Left ventricle myocardium superior (tissue), 1 donor: ENCODE measurements around the gene TOLLIP. TPM values are rescaled to one million over a fixed set of nuclear protein-coding genes. Genes with fewer than 3 reads are reported as not detected.
A peak's percentile ranks its signal among the peaks of the same experiment; 100 is the strongest.

Source experiments
- ATAC-seq: fragments of 200-7000 bp; cut with Tn5 transposase; one replicate; pipeline ENCODE4 v1.9.1; 2020; ENCODE audit warnings: mild to moderate bottlenecking, moderate library complexity
- DNase-seq: peaks from one replicate; pipeline ENCODE4 v3.0.0-alpha.2; 2020
- intact Hi-C: fragments of 100-400 bp; cut with micrococcal nuclease; formaldehyde crosslinking; loops from one replicate; pipeline ENCODE4 v1.11.0; 2022
- total RNA-seq: library from RNA; stranded (reverse); fragmentation: NEBNext Ultra II Directional; extraction: Animal tissue kit (Norgen Biotek cat#: 25700); gene quantifications from one replicate; pipeline ENCODE4 v1.2.1, GENCODE V29; 2021
- donor health status: DM: no; HTN: yes; CAD: no; lungs with severe emphysema.

TOLLIP gene
- total RNA-seq, 1 donor from 2014 or later: 50.2 TPM

GRCh38 chr11:1242289-1242688, 67.1 kb downstream of the TOLLIP start:
- ATAC-seq (no peak), DNase-seq (no peak)
- intact Hi-C loops: no loop called here

DNA sequence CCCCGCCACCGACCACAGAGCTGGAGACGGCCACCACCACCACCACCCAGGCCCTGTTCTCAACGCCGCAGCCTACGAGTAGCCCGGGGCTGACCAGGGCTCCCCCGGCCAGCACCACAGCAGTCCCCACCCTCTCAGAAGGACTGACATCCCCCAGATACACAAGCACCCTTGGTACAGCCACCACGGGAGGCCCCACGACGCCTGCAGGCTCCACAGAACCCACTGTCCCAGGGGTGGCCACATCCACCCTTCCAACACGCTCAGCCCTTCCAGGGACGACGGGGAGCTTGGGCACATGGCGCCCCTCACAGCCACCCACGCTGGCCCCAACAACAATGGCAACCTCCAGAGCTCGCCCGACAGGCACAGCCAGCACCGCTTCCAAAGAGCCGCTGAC, 67.7 kb downstream of the TOLLIP start:
- ATAC-seq: no peak
- DNase-seq: no peak
- intact Hi-C loops: no loop called here

- ATAC-seq: no peak
- intact Hi-C loops: no loop called here
- DNase-seq: no peak
These were observed 68.7 kb downstream of the TOLLIP start for GRCh38 chr11:1240771-1241170.

GRCh38 chr11:1239596-1240205, 69.7 kb downstream of the TOLLIP start:
- DNase-seq (no peak), ATAC-seq (no peak)
- intact Hi-C loops: no loop called here

GRCh38 chr11:1238767-1239595, 70.5 kb downstream of the TOLLIP start:
- peak; percentile 62 for ATAC-seq
- intact Hi-C loops: no loop called here

DNA sequence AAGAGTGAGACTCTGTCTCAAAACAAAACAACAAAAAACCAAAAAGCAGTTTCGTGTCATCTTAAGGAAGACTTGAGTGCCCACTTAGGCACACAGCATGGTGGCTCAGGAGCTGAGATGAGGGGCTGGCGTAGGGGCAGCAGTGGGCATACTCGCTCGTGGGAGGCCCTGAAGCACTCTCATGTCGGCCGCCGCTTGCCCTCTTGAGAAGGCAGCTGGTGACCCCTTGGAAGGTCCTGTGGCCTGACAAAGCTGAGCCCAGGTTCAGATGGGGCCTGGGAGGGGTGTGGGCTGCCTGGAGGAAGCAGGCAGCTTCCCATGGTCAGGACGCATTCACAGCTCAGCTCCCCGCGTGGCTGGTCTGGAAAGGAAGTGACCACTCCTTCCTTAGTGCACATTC, 71.6 kb downstream of the TOLLIP start:
- DNase-seq (peak; percentile 15), ATAC-seq (no peak)
- intact Hi-C loops: no loop called here

More at GRCh38 chr11:1238767-1239595, 70.5 kb downstream of the TOLLIP start:
- DNase-seq: peak; percentile 68

GRCh38 chr11:1237128-1237580, 72.3 kb downstream of the TOLLIP start:
- peak; percentile 28 for DNase-seq

DNA sequence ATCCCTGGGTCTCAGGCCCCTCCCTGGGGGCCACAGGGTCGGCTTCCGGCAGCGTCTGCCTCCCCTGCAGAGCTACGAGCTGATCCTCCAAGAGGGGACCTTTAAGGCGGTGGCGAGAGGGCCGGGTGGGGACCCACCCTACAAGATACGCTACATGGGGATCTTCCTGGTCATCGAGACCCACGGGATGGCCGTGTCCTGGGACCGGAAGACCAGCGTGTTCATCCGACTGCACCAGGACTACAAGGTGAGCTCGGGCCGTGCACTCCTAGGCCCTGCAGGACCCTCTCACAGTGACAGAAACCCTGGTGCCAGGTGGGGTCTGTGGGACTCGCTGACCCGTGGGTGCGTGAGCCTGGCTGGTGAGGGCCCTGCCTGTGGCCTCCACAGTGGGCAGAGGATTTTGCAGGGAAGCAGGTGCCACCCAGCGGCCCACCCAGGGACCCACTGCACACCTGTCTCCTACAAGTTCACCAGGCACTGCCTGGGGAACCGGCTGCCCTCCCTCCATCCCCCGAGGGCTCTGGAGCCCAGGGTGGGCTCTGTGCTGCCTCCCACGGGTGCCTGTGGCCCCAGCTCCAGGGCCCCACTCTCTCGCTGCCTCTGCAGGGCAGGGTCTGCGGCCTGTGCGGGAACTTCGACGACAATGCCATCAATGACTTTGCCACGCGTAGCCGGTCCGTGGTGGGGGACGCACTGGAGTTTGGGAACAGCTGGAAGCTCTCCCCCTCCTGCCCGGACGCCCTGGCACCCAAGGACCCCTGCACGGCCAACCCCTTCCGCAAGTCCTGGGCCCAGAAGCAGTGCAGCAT, 72.9 kb downstream of the TOLLIP start:
- DNase-seq: peak; percentile 24

More at GRCh38 chr11:1237128-1237580, 72.3 kb downstream of the TOLLIP start:
- intact Hi-C loops: no loop called here
- no peak for ATAC-seq

DNA sequence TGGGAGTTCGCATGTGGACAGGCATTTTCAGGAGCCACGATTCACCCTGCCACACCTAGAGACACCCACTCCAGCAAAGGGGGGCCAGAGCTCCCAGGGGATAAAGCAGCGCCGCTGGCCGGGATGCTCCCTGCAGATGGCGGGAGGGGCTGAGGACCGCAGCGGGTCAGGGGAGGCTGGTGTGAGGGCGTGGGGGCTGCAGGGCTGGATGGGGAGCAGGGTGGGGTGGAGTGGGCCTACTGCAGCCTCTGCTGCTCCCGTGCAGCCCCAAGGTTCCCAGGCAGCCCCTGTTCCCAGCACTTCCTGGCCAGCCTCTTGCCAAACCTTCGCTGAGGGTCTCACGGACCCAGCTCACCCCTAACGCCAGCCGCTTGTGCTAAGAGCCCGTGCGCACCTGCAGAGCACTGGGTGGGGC, 73.5 kb downstream of the TOLLIP start:
- intact Hi-C loops: no loop called here
- ATAC-seq (no peak), DNase-seq (no peak)

More for the DNA sequence above, 72.9 kb downstream of the TOLLIP start:
- no peak for ATAC-seq
- intact Hi-C loops: no loop called here

DNA sequence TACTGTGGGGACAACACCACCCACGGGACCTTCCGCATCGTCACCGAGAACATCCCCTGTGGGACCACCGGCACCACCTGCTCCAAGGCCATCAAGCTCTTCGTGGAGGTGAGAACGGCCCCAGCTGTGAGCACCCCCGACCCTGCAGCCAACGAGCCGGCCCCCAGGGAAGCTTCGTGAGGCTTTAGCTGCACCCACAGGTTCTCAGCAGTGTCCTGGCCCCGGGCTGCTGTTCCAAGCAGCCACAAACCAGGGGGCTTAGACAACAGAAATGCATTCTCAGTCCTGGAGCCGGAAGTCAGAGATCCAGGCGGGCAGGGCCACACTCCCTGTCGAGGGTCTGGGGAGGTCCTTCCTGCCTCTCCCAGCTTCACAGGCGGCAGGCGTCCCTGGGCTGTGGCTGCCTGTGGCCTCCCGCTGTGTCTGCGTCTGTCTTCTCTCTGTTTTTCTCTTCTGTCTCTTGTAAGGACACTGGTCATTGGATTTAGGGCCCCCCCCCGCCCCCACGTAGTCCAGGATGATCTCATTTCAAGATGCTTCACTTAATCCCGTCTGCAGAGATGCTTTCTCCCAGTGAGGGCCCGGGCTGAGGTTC, 74.0 kb downstream of the TOLLIP start:
- intact Hi-C loops: no loop called here
- DNase-seq (peak; percentile 8), ATAC-seq (no peak)

DNA sequence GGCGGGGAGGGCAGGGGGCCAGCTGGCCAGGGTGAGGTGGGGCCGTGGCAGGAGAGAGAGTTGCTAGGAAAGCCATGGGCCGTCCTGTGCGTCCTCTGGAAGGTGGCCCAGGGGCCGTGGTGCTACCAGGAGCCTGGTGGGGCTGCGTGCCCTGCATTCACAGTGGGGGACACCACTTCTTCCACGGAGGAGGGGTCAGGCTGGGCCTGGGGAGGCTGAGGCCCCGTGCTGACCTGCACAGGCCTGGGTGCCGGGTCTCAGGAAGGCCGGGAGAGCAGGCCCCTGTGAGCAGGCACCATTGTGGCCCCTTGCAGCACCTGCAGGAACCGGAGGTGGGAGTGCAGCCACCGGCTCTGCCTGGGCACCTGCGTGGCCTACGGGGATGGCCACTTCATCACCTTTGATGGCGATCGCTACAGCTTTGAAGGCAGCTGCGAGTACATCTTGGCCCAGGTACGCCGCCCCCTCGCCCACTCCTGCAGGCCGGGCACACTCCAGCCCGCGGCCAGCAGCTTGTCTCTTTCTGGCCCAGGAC, 74.6 kb downstream of the TOLLIP start:
- ATAC-seq: no peak
- DNase-seq: peak; percentile 26
- intact Hi-C loops: no loop called here

DNA sequence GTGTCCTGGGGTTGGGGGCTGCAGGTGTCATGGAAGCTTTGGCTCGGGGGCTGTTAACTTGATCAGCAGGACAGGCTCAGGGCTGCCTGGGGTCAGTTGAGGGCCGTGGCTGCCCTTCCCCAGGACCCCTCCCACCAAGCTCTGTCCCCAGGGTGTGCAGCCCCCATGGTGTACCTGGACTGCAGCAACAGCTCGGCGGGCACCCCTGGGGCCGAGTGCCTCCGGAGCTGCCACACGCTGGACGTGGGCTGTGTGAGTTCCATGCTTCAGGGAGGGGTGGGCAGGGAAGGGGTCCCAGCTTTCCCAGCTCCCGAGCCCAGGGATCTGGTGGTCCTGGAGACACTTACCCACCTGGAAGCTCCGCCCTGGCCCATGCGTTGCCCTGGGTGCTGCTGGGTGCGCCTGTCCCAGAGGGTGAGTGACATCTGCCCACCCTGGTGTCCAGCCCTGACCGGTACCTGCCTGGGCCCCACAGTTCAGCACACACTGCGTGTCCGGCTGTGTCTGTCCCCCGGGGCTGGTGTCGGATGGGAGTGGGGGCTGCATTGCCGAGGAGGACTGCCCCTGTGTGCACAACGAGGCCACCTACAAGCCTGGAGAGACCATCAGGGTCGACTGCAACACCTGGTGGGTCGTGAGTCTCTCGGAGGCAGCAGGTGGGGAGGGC, 75.2 kb downstream of the TOLLIP start:
- DNase-seq (peak; percentile 18), ATAC-seq (no peak)
- intact Hi-C loops: no loop called here

DNA sequence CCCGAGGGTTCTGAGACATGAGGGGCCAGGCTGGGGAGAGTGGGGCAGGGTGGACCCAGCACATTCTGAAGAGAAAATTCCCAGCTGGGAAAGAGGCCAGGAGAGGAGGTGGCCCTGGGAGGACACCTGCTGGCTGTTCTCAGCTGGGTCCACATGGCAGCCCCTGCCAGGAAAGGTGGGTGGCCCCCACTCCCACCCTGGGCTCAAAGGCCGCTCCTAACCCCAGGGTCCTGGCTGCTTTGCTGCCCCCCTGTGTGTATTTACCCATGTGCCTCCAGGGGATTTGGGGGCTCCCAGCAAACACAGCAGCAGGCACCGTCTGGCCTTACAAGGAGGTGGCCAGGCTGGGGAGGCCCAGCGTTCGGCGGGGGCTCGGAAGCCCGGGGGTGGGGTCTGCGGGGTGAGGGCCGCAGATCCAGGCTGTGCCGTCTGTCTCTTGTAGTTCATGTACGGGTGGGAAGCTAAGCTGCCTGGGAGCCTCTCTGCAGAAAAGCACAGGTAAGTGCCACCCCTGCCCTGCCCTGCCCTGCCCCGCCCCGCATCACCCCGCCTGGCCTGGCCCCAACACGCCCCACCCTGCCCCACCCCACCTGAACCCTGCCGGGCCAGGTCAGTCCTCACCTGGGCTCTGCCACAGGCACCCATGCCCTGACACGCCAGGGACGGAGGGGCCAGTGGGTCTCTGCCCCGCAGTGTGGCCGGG, 75.9 kb downstream of the TOLLIP start:
- ATAC-seq (no peak), DNase-seq (peak; percentile 9)
- intact Hi-C loops: no loop called here

DNA sequence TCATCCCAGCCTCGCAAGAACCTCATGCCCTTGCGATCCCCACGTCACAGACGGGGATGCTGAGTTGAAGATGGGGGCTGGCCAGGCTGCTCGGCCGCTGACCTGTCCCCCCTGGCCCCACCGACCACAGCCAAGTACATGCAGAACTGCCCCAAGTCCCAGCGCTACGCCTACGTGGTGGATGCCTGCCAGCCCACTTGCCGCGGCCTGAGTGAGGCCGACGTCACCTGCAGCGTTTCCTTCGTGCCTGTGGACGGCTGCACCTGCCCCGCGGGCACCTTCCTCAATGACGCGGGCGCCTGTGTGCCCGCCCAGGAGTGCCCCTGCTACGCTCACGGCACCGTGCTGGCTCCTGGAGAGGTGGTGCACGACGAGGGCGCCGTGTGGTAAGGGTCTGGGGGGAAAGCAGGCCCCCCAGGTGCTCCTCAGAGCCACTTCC, 76.5 kb downstream of the TOLLIP start:
- no peak for ATAC-seq
- peak; percentile 13 for DNase-seq
- intact Hi-C loops: no loop called here

DNA sequence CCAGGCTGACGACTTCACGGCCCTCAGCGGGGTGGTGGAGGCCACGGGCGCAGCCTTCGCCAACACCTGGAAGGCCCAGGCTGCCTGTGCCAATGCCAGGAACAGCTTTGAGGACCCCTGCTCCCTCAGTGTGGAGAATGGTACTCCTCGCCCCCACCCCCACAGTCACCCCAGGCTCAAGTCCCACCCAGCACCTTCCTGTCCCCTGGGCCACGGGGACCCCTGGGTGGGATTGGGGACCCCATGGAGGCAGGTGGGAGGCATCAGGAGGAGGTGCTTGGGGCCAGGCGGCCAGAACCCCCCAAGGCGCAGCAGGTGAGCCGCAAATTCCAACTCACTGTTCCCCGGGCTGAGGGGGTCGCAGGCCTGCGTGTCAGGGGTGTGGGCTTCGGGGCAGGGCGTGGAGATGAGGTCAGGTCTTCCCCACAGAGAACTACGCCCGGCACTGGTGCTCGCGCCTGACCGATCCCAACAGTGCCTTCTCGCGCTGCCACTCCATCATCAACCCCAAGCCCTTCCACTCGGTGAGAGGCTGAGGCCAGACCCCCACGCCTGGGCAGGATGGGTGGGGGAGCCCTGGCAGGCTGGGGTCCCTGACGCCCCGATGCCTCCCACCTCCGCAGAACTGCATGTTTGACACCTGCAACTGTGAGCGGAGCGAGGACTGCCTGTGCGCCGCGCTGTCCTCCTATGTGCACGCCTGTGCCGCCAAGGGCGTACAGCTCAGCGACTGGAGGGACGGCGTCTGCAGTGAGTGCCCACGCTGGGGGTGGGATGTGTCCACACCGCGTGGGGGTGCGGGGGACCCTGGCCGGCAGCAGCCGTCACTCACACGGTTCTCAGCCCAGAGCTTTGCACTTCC, 77.2 kb downstream of the TOLLIP start:
- intact Hi-C loops: no loop called here
- DNase-seq: peak; percentile 14
- no peak for ATAC-seq

DNA sequence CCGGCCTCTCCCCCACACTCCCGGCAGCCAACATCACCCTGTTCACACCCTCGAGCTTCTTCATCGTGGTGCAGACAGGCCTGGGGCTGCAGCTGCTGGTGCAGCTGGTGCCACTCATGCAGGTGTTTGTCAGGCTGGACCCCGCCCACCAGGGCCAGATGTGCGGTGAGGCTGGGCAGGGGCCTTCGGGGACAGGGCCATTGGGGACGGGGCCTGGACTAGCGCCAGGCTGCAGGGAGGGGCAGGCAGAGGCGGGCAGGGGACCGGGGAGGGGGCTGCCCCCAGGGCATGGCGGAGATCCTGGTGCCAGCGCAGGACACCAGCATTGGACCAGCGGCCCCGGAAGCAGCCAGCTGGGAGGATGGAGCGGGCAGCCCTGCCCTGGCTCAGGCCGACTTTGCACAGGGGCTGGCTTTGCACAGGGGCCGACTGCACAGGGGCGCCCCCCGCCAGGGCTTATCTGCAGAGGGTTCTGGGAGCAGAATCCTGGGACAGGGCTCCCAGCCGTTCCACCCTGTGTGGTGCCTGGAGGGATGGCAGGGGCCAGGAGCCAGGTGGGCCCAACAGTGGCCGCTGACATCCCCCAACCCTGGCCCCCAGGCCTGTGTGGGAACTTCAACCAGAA, 77.9 kb downstream of the TOLLIP start:
- DNase-seq: peak; percentile 26
- intact Hi-C loops: no loop called here

More for the DNA sequence above, 77.9 kb downstream of the TOLLIP start:
- ATAC-seq: no peak
